Sigmoid colon (tissue), 7 donors: ENCODE data around the gene KYNU. TPM values are rescaled to one million over a fixed set of nuclear protein-coding genes. Genes with fewer than 3 reads are reported as not detected.

Experiments
- DNase-seq: peaks from one replicate; pipeline ENCODE4 v3.0.0-alpha.2; 2019
- H3K27ac ChIP-seq, 4 donors: fragments of 200-600 bp; sonication (generic); one replicate each; pipeline ENCODE4 v1.5.1; 2016 to 2019; ENCODE audit warnings: mild to moderate bottlenecking in 1 of 4
- H3K27me3 ChIP-seq, 3 donors: fragments of 200-600 bp; sonication (generic); one replicate each; pipeline ENCODE4 v1.5.1; 2019; ENCODE audit warnings: mild to moderate bottlenecking in 1 of 3
- H3K36me3 ChIP-seq, 4 donors: fragments of 200-600 bp; sonication (generic); one replicate each; pipeline ENCODE4 v1.5.1; 2016 to 2019
- H3K4me1 ChIP-seq, 4 donors: fragments of 200-600 bp; sonication (generic); one replicate each; pipeline ENCODE4 v1.5.1; 2017 to 2019
- H3K4me3 ChIP-seq, 4 donors: fragments of 200-600 bp; sonication (generic); one replicate each; pipeline ENCODE4 v1.5.1; 2017 to 2019; ENCODE audit warnings: mild to moderate bottlenecking in 2 of 4, moderate library complexity in 1 of 4
- H3K9me3 ChIP-seq, 4 donors: fragments of 200-600 bp in 3 of 4; sonication (generic) in 3 of 4; one replicate each; pipeline versions ENCODE4 v1.5.1 to v1.6.1; 2013 to 2019
- EP300 ChIP-seq, 4 donors: sonication (generic); formaldehyde crosslinking; IDR thresholded peaks; one replicate each; pipeline ENCODE4 v1.6.1; 2017; ENCODE audit warnings: antibody characterized with exemption in 4 of 4
- POLR2A ChIP-seq, 2 donors: fragments of 450-650 bp; IDR thresholded peaks; one replicate each; pipeline ENCODE4 v1.6.1; 2016; ENCODE audit warnings: antibody characterized with exemption in 2 of 2, mild to moderate bottlenecking in 2 of 2, moderate library complexity in 2 of 2
- POLR2AphosphoS5 ChIP-seq, 4 donors: sonication (generic); formaldehyde crosslinking; IDR thresholded peaks; one replicate each; pipeline ENCODE4 v1.6.1; 2017; ENCODE audit warnings: antibody characterized with exemption in 4 of 4
- WGBS, 2 donors: extraction: QIAGEN DNeasy Blood & Tissue Kit; methylation state at CpG; one replicate each; pipeline ENCODE4 v1.1.7; 2013; 5-methylcytosine and 5-hydroxymethylcytosine counted together
- intact Hi-C: fragments of 100-400 bp; cut with DNase I; formaldehyde crosslinking; loops from one replicate; pipeline ENCODE4 v1.15.1; 2023
- polyA plus RNA-seq, 3 donors: library from polyadenylated mRNA; stranded (reverse); fragments of 200-250 nt; gene quantifications; one replicate each; pipeline ENCODE4 v1.2.3, GENCODE V29; 2013
- total RNA-seq, 4 donors: library from RNA; depleted of rRNA; stranded (reverse); fragments of >200 nt; gene quantifications; one replicate each; pipeline ENCODE4 v1.1.0, GENCODE V29; 2016
- TF ChIP-seq, protein P1 (sequence below), 4 experiments: fragments of 450-650 bp in 3 of 4; fragments of 200-600 bp in 1 of 4; IDR thresholded peaks; one replicate each; pipeline ENCODE4 v1.5.1; 2016 to 2019; ENCODE audit warnings: antibody characterized with exemption in 4 of 4, mild to moderate bottlenecking in 3 of 4, moderate library complexity in 2 of 4
- donor health status: healthy with polysubstance abuse.
- donor health status: Bipolar disorder and iron deficiency.
- donor health status: healthy.

Gene KYNU
- total and polyA plus RNA-seq, 7 donors, result 1.1 to 4.6 (median 2.2) TPM

DNA sequence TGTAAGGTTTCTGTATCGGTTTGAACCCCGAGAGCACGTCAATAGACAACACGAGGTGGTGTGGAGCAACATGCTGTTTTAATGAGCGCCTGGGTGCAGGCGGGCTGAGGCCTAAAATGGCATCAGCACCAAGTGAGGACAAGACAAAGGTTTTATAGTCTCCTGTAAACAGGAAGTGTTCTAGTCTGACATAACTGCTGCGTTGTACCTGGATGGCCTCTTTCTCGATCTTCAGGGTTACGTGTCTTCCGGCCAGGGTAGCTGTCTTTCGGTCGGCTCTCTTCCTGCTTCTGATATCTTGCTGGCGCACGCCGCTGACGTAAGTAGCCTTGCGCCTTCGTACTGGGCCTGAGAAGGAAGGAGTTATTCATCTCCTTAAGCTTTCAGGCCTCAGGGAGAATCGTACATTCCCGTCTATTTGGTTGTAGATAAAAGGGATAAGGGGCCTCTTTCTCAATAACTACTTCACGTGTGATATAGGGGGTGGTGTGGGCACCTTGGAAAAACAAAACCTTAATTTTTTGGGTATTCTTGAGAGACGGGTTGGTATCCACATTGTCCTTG lies 53.5 kb downstream of the KYNU start:
- Histone ChIP-seq H3K27me3 (no peaks in the 10 kb centered on the region), H3K27ac (no peak overlapping the region), H3K4me3 (no peak overlapping the region), H3K36me3 (no peaks in the 10 kb centered on the region), H3K4me1 (no peaks in the 10 kb centered on the region), H3K9me3 (no peaks in the 10 kb centered on the region)
- TF ChIP-seq POLR2AphosphoS5 (IDR thresholded peaks at IDR 0.05), result no peak
- TF ChIP-seq, protein P1, sequence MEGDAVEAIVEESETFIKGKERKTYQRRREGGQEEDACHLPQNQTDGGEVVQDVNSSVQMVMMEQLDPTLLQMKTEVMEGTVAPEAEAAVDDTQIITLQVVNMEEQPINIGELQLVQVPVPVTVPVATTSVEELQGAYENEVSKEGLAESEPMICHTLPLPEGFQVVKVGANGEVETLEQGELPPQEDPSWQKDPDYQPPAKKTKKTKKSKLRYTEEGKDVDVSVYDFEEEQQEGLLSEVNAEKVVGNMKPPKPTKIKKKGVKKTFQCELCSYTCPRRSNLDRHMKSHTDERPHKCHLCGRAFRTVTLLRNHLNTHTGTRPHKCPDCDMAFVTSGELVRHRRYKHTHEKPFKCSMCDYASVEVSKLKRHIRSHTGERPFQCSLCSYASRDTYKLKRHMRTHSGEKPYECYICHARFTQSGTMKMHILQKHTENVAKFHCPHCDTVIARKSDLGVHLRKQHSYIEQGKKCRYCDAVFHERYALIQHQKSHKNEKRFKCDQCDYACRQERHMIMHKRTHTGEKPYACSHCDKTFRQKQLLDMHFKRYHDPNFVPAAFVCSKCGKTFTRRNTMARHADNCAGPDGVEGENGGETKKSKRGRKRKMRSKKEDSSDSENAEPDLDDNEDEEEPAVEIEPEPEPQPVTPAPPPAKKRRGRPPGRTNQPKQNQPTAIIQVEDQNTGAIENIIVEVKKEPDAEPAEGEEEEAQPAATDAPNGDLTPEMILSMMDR (IDR thresholded peaks at IDR 0.05), result no peak
- no peak for TF ChIP-seq POLR2A (IDR thresholded peaks at IDR 0.05)
- no peak for TF ChIP-seq EP300 (IDR thresholded peaks at IDR 0.05)
- 96% methylated on average over 22 of the region's 22 CpGs for WGBS, 2 donors
- intact Hi-C loops, result no loop called here
- DNase-seq, result no peak

DNA sequence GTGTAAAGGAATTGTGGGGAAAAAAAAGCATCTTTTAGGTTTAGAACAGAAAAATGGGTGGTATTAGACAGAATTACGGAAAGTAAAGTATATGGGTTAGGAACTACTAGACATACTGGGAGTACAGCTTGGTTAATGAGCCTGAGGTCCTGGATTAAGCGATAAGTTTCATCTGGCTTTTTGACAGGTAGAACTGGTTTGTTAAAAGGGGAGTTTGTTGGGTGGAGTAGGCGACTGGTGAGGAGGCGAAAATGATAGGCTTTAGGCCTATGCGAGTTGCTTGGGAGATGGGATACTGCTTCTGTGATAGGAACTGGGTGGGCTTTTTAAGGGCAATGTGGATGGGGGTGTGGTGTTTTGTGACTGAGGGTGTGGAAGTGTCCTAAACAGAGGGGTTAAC lies 56.5 kb downstream of the KYNU start:
- Histone ChIP-seq H3K9me3 (no peaks in the 10 kb centered on the region), H3K4me3 (no peak overlapping the region), H3K27me3 (no peaks in the 10 kb centered on the region), H3K27ac (no peak overlapping the region), H3K36me3 (no peaks in the 10 kb centered on the region), H3K4me1 (no peaks in the 10 kb centered on the region)
- intact Hi-C loops, result no loop called here
- TF ChIP-seq POLR2AphosphoS5 (IDR thresholded peaks at IDR 0.05), result no peak
- TF ChIP-seq EP300 (IDR thresholded peaks at IDR 0.05), result no peak
- TF ChIP-seq POLR2A (IDR thresholded peaks at IDR 0.05), result no peak
- TF ChIP-seq, protein P1 (IDR thresholded peaks at IDR 0.05), result no peak
- WGBS, 2 donors, result 96 to 97% methylated on average over 5 of the region's 5 CpGs
- no peak for DNase-seq

DNA sequence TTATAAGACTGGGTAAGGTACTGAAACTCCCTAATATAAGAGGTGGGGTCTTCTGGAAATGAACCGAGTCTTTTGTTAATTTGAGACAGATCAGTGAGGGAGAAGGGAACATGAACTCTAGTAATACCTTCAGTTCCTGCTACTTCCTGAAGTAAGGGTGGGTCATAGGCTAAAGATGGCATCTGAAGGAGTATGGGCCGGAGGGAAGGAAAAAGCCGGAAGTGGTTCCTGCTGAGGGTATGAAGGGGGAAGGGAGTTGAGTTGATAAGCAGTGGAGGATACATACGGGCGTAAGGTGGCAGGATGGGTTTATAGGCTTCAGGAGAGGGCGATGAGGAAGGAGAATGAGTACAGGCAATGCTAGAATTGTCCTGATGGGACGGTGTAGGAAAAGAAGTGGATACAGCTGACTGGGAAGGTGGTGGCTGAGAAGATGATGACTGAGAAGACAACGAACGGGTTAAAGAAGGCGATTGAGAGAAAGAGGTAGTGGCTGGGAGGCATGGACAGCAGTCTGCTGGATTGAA lies 58.2 kb downstream of the KYNU start:
- WGBS, 2 donors, result 94 to 95% methylated on average over 10 of the region's 10 CpGs
- no peak for DNase-seq
- Histone ChIP-seq H3K27ac (no peak overlapping the region), H3K4me1 (no peaks in the 10 kb centered on the region), H3K4me3 (no peak overlapping the region), H3K36me3 (no peaks in the 10 kb centered on the region), H3K9me3 (no peaks in the 10 kb centered on the region), H3K27me3 (no peaks in the 10 kb centered on the region)
- no peak for TF ChIP-seq POLR2AphosphoS5 (IDR thresholded peaks at IDR 0.05)
- TF ChIP-seq EP300 (IDR thresholded peaks at IDR 0.05), result no peak
- intact Hi-C loops, result no loop called here

DNA sequence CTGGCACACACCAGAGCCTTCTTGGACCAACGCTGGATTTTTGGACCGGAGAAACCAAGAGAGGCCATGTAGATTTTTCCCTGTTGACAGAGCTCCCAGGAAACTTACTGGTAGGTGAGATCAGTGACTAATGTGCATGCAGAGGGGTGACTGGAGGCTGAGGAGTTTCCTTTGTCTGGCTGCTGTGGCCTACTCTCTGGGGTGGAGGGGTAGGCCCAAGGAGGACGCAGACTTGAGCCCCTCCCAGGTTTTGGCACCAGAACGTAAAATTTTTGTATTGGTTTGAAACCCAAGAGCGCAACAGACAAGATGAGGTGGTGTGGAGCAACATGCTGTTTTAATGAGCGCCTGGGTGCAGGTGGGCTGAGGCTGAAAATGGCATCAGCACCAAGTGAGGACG lies 59.2 kb downstream of the KYNU start:
- no peaks in the 10 kb centered on the region for H3K9me3 ChIP-seq
- no peaks in the 10 kb centered on the region for H3K4me1 ChIP-seq
- no peaks in the 10 kb centered on the region for H3K27me3 ChIP-seq
- H3K27ac ChIP-seq, result no peak overlapping the region
- TF ChIP-seq POLR2AphosphoS5 (IDR thresholded peaks at IDR 0.05) (no peak), EP300 (IDR thresholded peaks at IDR 0.05) (no peak), POLR2A (IDR thresholded peaks at IDR 0.05) (no peak)
- TF ChIP-seq, protein P1 (IDR thresholded peaks at IDR 0.05), result no peak
- no peak overlapping the region for H3K4me3 ChIP-seq
- WGBS, 2 donors, result 92 to 96% methylated on average over 7 of the region's 7 CpGs
- intact Hi-C loops, result no loop called here
- H3K36me3 ChIP-seq, result no peaks in the 10 kb centered on the region
- no peak for DNase-seq

DNA sequence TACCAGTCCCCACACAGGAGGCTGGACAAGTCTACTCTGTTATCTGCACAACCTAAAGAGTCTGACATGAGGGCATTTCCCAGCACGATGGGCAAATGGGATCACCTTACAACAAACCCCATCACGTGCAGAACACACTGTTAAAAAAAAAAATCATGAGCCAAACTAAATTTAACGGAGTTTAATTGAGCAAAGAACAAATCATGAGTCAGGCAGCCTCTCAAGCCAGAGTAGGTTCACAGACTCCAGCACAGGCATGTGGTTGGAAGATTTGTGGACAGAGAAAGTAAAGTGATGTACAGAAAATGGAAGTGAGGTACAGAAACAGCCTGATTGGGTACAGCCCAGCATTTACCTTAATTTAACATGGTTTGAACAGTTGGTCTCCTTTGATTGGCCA lies 59.9 kb downstream of the KYNU start:
- DNase-seq, result no peak
- TF ChIP-seq EP300 (IDR thresholded peaks at IDR 0.05), result no peak
- TF ChIP-seq POLR2AphosphoS5 (IDR thresholded peaks at IDR 0.05), result no peak
- TF ChIP-seq, protein P1 (IDR thresholded peaks at IDR 0.05), result no peak
- no peak for TF ChIP-seq POLR2A (IDR thresholded peaks at IDR 0.05)

More for the DNA sequence above, 59.9 kb downstream of the KYNU start:
- intact Hi-C loops, result no loop called here
- Histone ChIP-seq H3K36me3 (no peaks in the 10 kb centered on the region), H3K27ac (no peak overlapping the region), H3K27me3 (no peaks in the 10 kb centered on the region), H3K4me1 (no peaks in the 10 kb centered on the region), H3K4me3 (no peak overlapping the region), H3K9me3 (no peaks in the 10 kb centered on the region)
- 90% methylated on average over 3 of the region's 3 CpGs for WGBS, 2 donors
